Osteocyte (in vitro differentiated cells): ENCODE results near the gene SH3RF3. TPM values are rescaled to one million over a fixed set of nuclear protein-coding genes. Genes with fewer than 3 reads are reported as not detected.

ENCODE experiments used
- DNase-seq: peaks from one replicate; pipeline ENCODE4 v3.0.0; 2021; ENCODE audit warnings: mixed read lengths; ENCODE audit not compliant: unreplicated experiment; ENCODE audit errors: extremely low spot score
- H3K27ac Mint-ChIP-seq: one replicate; pipeline ENCODE4 v1.8.0; 2021; ENCODE audit warnings: mild to moderate bottlenecking, mixed read lengths; ENCODE audit not compliant: unreplicated experiment
- H3K27me3 Mint-ChIP-seq: one replicate; pipeline ENCODE4 v1.8.0; 2021; ENCODE audit warnings: mixed read lengths; ENCODE audit not compliant: unreplicated experiment
- H3K36me3 Mint-ChIP-seq: one replicate; pipeline ENCODE4 v1.8.0; 2021; ENCODE audit warnings: mixed read lengths; ENCODE audit not compliant: unreplicated experiment
- H3K4me1 Mint-ChIP-seq: one replicate; pipeline ENCODE4 v1.8.0; 2021; ENCODE audit warnings: mixed read lengths; ENCODE audit not compliant: unreplicated experiment
- H3K4me3 Mint-ChIP-seq: one replicate; pipeline ENCODE4 v1.8.0; 2021; ENCODE audit warnings: mild to moderate bottlenecking, moderate library complexity, mixed read lengths; ENCODE audit not compliant: unreplicated experiment
- H3K9me3 Mint-ChIP-seq: one replicate; pipeline ENCODE4 v1.8.0; 2021; ENCODE audit warnings: mixed read lengths; ENCODE audit not compliant: unreplicated experiment
- total RNA-seq: library from RNA; stranded (reverse); gene quantifications from 2 replicates; pipeline ENCODE4 v1.2.1, GENCODE V29; 2021
- TF ChIP-seq, protein P1 (sequence below): fragments of 200-600 bp; sonication (generic); IDR thresholded peaks from 2 replicates; pipeline ENCODE4 v1.5.0; 2021; ENCODE audit warnings: antibody characterized with exemption, mild to moderate bottlenecking, moderate library complexity

SH3RF3 gene
- total RNA-seq, 1 donor from 2014 or later, result 79.4 TPM

DNA sequence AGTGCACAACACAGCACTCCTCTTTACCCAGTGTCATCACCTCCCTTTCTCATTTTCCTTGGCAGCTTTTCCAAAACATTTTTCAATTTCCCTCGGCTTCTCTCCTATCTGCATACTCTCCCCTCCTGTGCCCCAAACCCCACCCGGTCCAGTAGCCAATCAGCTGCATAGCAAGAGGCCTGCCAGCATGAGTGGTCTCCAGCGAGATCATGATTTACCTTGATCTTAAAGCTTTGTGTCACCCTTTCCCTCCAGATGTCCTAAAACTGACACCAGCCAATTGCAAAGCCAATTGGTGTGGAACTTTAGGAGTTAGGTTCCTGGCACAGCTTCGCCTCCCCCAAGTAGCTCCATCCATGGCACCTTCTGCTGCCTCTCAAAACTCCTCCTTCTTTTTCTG is 45.2 kb upstream of the SH3RF3 start:
- no peak overlapping the region for H3K4me3 Mint-ChIP-seq
- peaks cover under 1% of the 10 kb centered on the region for H3K4me1 Mint-ChIP-seq
- H3K36me3 Mint-ChIP-seq, result peaks cover under 1% of the 10 kb centered on the region
- TF ChIP-seq, protein P1, sequence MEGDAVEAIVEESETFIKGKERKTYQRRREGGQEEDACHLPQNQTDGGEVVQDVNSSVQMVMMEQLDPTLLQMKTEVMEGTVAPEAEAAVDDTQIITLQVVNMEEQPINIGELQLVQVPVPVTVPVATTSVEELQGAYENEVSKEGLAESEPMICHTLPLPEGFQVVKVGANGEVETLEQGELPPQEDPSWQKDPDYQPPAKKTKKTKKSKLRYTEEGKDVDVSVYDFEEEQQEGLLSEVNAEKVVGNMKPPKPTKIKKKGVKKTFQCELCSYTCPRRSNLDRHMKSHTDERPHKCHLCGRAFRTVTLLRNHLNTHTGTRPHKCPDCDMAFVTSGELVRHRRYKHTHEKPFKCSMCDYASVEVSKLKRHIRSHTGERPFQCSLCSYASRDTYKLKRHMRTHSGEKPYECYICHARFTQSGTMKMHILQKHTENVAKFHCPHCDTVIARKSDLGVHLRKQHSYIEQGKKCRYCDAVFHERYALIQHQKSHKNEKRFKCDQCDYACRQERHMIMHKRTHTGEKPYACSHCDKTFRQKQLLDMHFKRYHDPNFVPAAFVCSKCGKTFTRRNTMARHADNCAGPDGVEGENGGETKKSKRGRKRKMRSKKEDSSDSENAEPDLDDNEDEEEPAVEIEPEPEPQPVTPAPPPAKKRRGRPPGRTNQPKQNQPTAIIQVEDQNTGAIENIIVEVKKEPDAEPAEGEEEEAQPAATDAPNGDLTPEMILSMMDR, result no peak
- H3K27me3 Mint-ChIP-seq, result peaks cover 45% of the 10 kb centered on the region
- peak; percentile 34 for DNase-seq
- no peak overlapping the region for H3K27ac Mint-ChIP-seq
- no peaks in the 10 kb centered on the region for H3K9me3 Mint-ChIP-seq

DNA sequence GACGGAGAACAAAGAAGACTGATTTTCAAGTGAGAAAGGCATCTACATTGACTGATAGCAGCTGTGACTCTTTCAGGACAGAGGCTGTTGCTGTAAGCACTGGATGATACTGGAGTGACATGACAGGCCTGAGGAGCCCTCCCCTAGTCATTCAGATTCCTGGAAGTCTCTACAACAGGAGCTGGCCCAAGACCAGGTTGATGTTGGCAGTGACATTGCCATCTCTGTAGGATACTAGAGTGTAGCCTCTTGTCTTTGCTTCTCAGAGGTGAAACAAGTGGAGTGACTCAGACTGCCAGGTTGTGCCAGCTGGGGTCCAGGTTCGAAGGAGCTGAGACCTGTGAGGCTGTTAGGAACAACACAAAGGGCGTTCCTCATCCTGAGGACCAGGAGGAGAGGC is 44.7 kb upstream of the SH3RF3 start:
- Mint-ChIP-seq H3K27ac (no peak overlapping the region), H3K9me3 (no peaks in the 10 kb centered on the region), H3K27me3 (peaks cover 45% of the 10 kb centered on the region), H3K36me3 (peaks cover 2% of the 10 kb centered on the region), H3K4me3 (no peak overlapping the region), H3K4me1 (peaks cover 2% of the 10 kb centered on the region)
- TF ChIP-seq, protein P1, result no peak
- peak; percentile 63 for DNase-seq

DNA sequence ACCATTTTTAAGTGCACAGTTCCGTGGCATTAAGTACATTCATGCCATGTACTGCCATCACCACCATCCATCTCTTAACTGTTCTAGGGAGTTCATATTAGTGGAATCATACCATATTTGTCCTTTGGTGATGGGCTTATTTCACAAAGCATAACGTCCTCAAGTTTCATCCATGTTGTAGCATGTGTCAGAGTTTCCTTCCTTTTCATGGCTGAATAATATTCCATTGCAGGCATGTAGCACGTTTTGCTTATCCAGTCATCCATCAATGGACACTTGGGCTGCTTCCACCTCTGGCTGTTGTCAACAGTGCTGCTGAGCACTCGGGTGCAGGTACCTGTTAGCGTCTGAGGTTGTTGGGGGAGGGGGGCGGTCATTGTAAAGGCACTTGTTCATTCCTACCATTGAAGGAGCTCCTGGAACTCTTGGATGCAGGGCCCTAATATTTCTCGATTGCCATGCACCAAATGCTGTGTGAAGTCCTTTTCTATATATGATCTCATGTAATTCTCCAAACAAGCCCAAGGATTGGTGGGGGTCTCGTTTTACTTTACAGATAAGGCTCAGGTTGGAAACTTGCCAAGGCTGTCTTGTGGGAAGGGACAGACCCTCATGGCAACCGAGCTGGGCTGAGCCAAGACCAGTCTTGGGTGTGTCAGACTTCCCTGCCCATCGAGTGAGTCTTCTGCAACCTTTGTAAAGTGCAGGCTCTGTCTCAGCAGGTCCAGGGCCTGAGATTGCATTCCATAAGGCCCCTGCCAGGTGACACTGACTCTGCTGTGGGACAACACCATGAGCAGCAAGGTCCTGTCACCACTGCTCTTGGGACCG is 42.9 kb upstream of the SH3RF3 start:
- H3K36me3 Mint-ChIP-seq, result peaks cover 2% of the 10 kb centered on the region
- H3K9me3 Mint-ChIP-seq, result no peaks in the 10 kb centered on the region
- DNase-seq, result peak; percentile 51
- TF ChIP-seq, protein P1, result no peak
- H3K27ac Mint-ChIP-seq, result no peak overlapping the region
- H3K4me1 Mint-ChIP-seq, result peaks cover 2% of the 10 kb centered on the region
- H3K4me3 Mint-ChIP-seq, result no peak overlapping the region
- H3K27me3 Mint-ChIP-seq, result peaks cover 28% of the 10 kb centered on the region

DNA sequence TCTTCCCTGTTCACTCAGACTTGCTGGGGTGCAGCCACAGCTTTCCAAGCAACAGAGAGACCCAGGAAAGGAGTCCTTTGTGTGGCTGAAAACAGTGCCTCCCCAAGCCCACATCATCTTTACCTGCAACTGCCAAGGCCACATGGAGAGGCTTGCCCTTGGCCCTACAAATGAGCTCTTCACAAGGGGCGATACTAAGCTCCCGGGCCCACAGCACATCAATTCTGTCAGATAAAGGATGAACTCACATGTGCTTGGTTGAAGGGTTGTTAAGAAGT is 42.3 kb upstream of the SH3RF3 start:
- Mint-ChIP-seq H3K27me3 (peaks cover 22% of the 10 kb centered on the region), H3K36me3 (peaks cover 2% of the 10 kb centered on the region), H3K4me1 (peaks cover 2% of the 10 kb centered on the region), H3K9me3 (no peaks in the 10 kb centered on the region), H3K4me3 (no peak overlapping the region), H3K27ac (no peak overlapping the region)
- no peak for DNase-seq
- TF ChIP-seq, protein P1, result no peak

DNA sequence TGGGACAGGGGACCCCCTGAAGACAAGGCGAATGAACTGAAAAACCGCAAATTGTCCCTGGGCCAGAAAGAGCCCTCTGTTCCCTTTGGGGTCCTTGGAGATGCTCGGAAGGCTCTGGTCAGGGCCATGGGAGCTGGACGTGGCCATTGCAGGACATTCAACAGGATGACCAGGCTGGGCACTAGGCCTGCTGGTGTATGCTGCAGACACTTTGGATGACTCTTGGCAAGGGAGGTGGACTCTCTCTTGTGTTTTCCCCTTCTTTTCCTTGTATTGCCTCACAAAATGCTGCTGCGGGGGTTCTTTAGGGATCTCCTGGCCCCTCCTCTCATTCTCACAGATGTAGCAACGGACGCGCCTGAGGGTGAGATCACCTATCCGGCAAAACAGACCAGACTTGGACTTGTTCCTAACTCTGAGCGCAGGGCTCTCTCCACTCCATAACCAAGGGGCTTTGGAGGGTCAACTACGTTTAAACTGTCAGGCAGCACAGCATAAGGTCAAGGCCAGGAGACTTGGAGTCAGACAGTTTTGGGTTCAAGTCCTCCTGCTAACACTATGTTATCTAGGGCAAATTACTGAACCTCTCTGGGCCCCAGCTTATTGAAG is 41.8 kb upstream of the SH3RF3 start:
- Mint-ChIP-seq H3K9me3 (no peaks in the 10 kb centered on the region), H3K27me3 (peaks cover 20% of the 10 kb centered on the region), H3K4me1 (peaks cover 2% of the 10 kb centered on the region), H3K4me3 (no peak overlapping the region), H3K36me3 (peaks cover 2% of the 10 kb centered on the region), H3K27ac (no peak overlapping the region)
- TF ChIP-seq, protein P1, result no peak
- DNase-seq, result peak; percentile 62
